RWPE1 (cell line): ENCODE results near the gene PKP4.

Experiments
- CTCF ChIA-PET: fragments of 350-600 bp; sonication (Branson Sonifier 250); formaldehyde crosslinking; extraction: SDS; loops from one replicate; lab custom pipeline; 2021; lab: Yijun Ruan, JAX
- POLR2A ChIA-PET: fragments of 400-600 bp; formaldehyde crosslinking; extraction: SDS; loops from one replicate; lab custom pipeline; 2020; ENCODE audit warnings: antibody characterized with exemption; ENCODE audit not compliant: low non-redundant PET; lab: Yijun Ruan, JAX
- DNase-seq: peaks from one replicate; pipeline ENCODE4 v3.0.0; 2012; ENCODE audit warnings: low spot score
- H3K27ac ChIP-seq: fragments of 450-650 bp; 2 replicates; pipeline ENCODE4 v1.5.1; 2017
- CTCF ChIP-seq: fragments of 450-650 bp; conservative IDR thresholded peaks from 2 replicates; pipeline ENCODE4 v1.5.1; 2017; ENCODE audit warnings: low read depth, mild to moderate bottlenecking

Gene PKP4

DNA sequence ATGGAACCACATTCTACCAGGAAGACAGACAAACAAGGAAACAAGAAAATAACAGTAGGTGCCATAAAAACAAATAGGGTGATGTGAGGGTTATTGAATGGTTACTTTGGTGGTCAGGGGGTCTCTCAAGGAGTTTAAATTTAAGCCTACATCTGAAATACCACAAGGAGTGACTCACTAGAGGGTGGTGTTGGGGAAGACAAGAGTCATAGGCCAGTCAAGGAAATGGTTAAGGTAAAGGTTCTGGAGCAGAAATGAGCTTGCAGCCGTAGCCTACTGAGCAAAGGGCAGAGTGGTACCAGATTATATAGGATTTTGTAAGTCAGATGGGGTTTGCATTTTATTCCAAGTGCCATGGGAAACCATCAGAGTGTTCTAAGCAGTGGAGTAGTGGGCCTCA, 202.7 kb downstream of the PKP4 start:
- CTCF ChIA-PET: no interaction called here
- no peak overlapping the region for H3K27ac ChIP-seq
- DNase-seq: no peak
- POLR2A ChIA-PET: no interaction called here
- TF ChIP-seq CTCF: no peak

GRCh38 chr2:158661231-158661630, 204.5 kb downstream of the PKP4 start:
- DNase-seq: no peak
- CTCF ChIA-PET: no interaction called here
- POLR2A ChIA-PET: no interaction called here
- TF ChIP-seq CTCF: no peak
- no peak overlapping the region for H3K27ac ChIP-seq

- no peak for DNase-seq
- POLR2A ChIA-PET: no interaction called here
- TF ChIP-seq CTCF: no peak
- no peak overlapping the region for H3K27ac ChIP-seq
- CTCF ChIA-PET: no interaction called here
Observed at GRCh38 chr2:158662421-158662820, 205.7 kb downstream of the PKP4 start.

- ChIA-PET POLR2A (no interaction called here), CTCF (no interaction called here)
- no peak overlapping the region for H3K27ac ChIP-seq
- TF ChIP-seq CTCF: no peak
- no peak for DNase-seq
Observed at GRCh38 chr2:158663796-158664195, 207.0 kb downstream of the PKP4 start.

GRCh38 chr2:158664987-158665386, 208.2 kb downstream of the PKP4 start:
- POLR2A ChIA-PET: no interaction called here
- TF ChIP-seq CTCF: no peak

DNA sequence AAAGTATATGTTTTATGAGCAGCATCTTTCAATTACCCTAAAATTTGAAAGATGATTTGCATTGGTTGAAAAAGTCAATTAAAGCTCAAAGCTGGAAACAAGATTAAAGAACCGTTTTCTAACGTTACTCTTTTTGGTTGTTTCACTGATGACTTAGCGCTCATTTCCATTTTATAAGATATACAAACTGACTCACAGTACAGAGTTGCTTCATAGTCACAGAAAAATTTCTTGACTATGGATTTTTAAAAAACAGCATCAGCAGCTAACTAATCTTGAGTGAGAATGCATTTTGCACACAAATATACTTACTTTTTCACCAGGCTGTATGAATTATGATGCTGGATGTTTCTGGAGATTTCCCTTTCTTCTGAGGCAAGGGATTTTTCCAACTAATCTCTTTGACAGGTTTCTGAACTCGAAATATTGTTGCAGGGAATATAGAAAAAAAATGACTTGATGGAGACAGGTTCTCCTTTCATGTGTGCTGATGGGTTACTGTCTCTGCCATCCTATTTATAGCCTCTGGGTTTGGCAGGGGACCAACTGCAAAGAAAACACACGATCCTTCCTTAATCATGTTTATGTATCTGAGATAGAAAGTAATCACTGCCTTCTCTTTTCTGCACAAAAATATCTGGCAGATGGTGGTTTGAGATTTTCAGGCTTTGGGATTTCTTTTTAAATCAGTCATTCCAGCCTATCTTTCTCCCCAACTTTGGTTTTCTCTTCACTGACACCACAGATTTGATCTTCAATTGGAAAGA, 209.0 kb downstream of the PKP4 start:
- TF ChIP-seq CTCF: no peak
- POLR2A ChIA-PET: no interaction called here
- CTCF ChIA-PET: no interaction called here
- no peak for DNase-seq
- no peak overlapping the region for H3K27ac ChIP-seq

More at GRCh38 chr2:158664987-158665386, 208.2 kb downstream of the PKP4 start:
- CTCF ChIA-PET: no interaction called here
- H3K27ac ChIP-seq: no peak overlapping the region
- DNase-seq: no peak
